Loucy (cell line): ENCODE results near the gene MFN2.

Source experiments
- H2AFZ ChIP-seq: fragments of 200-600 bp; sonication (generic); 2 replicates; pipeline ENCODE4 v1.6.0; 2016; ENCODE audit warnings: antibody characterized with exemption, mild to moderate bottlenecking, low read length, moderate library complexity
- H3F3A ChIP-seq: fragments of 200-600 bp; 2 replicates; pipeline ENCODE4 v1.6.0; 2016; ENCODE audit warnings: antibody characterized with exemption, low read depth, mild to moderate bottlenecking
- H3K27me3 ChIP-seq: fragments of 200-600 bp; sonication (generic); 2 replicates; pipeline ENCODE4 v1.6.1; 2014; ENCODE audit warnings: low read length, mild to moderate bottlenecking; ENCODE audit not compliant: insufficient read depth, poor library complexity, severe bottlenecking
- H3K36me3 ChIP-seq: fragments of 200-600 bp; sonication (generic); 2 replicates; pipeline ENCODE4 v1.6.1; 2016; ENCODE audit warnings: low read length; ENCODE audit not compliant: insufficient read depth
- H3K4me1 ChIP-seq: fragments of 200-600 bp; sonication (generic); 2 replicates; pipeline ENCODE4 v1.5.1; 2014; ENCODE audit warnings: low read length, mild to moderate bottlenecking; ENCODE audit not compliant: insufficient read depth, poor library complexity, severe bottlenecking
- H3K4me2 ChIP-seq: fragments of 200-600 bp; sonication (generic); 2 replicates; pipeline ENCODE4 v1.6.0; 2014; ENCODE audit warnings: antibody characterized with exemption, low read length, low read depth, mild to moderate bottlenecking; ENCODE audit not compliant: poor library complexity, severe bottlenecking
- H3K4me3 ChIP-seq: fragments of 200-600 bp; sonication (generic); 2 replicates; pipeline ENCODE4 v1.5.1; 2014; ENCODE audit warnings: low read length, mild to moderate bottlenecking, mixed read lengths; ENCODE audit not compliant: poor library complexity, severe bottlenecking
- H3K79me2 ChIP-seq: fragments of 200-600 bp; sonication (generic); 2 replicates; pipeline ENCODE4 v1.6.1; 2014; ENCODE audit warnings: low read length; ENCODE audit not compliant: insufficient read depth
- H3K9ac ChIP-seq: fragments of 200-600 bp; sonication (generic); 2 replicates; pipeline ENCODE4 v1.6.0; 2014; ENCODE audit warnings: mild to moderate bottlenecking, low read depth, low read length, moderate library complexity; ENCODE audit not compliant: poor library complexity, severe bottlenecking
- H3K9me2 ChIP-seq: fragments of 200-600 bp; sonication (generic); replicated peaks from 2 replicates; pipeline ENCODE4 v1.6.1; 2016; ENCODE audit warnings: low read depth, low read length, mixed read lengths
- H3K9me3 ChIP-seq: fragments of 200-600 bp; sonication (generic); 2 replicates; pipeline ENCODE4 v1.6.1; 2014; ENCODE audit warnings: mild to moderate bottlenecking, antibody characterized with exemption, low read length, low read depth; ENCODE audit not compliant: insufficient read depth
- H4K20me1 ChIP-seq: fragments of 200-600 bp; sonication (generic); 2 replicates; pipeline ENCODE4 v1.6.0; 2014; ENCODE audit warnings: antibody characterized with exemption, low read length, mild to moderate bottlenecking; ENCODE audit not compliant: insufficient read depth, poor library complexity, severe bottlenecking
- CTCF ChIP-seq: fragments of 200-600 bp; sonication (generic); conservative IDR thresholded peaks from 2 replicates; pipeline ENCODE4 v1.5.1; 2014; ENCODE audit warnings: mild to moderate bottlenecking, antibody characterized with exemption, low read length
- EZH2phosphoT487 ChIP-seq: fragments of 200-600 bp; IDR thresholded peaks from 2 replicates; pipeline ENCODE4 v1.6.1; 2018; ENCODE audit warnings: antibody characterized with exemption, mild to moderate bottlenecking, moderate library complexity, borderline replicate concordance

Gene MFN2

GRCh38 chr1:12059722-12060464, 79.6 kb downstream of the MFN2 start:
- Histone ChIP-seq H2AFZ (no peak overlapping the region), H3K4me2 (no peak overlapping the region), H3K4me1 (peaks cover 20% of the 10 kb centered on the region), H3K36me3 (no peaks in the 10 kb centered on the region), H4K20me1 (no peaks in the 10 kb centered on the region), H3K79me2 (peaks cover 7% of the 10 kb centered on the region), H3K9me2 (no peaks in the 10 kb centered on the region), H3K9me3 (no peaks in the 10 kb centered on the region), H3F3A (no peaks in the 10 kb centered on the region), H3K9ac (no peak overlapping the region), H3K27me3 (no peaks in the 10 kb centered on the region), H3K4me3 (no peak overlapping the region)
- TF ChIP-seq EZH2phosphoT487 (no peak), CTCF (no peak)

- no peaks in the 10 kb centered on the region for H4K20me1 ChIP-seq
- peaks cover under 1% of the 10 kb centered on the region; the same call in 1 of the 2 replicates for H3F3A ChIP-seq
- TF ChIP-seq CTCF (no peak), EZH2phosphoT487 (no peak)
- peaks cover 22% of the 10 kb centered on the region for H3K4me1 ChIP-seq
- no peak overlapping the region for H3K4me2 ChIP-seq
- H3K9ac ChIP-seq = no peak overlapping the region
- H3K9me2 ChIP-seq = no peaks in the 10 kb centered on the region
- H3K79me2 ChIP-seq = peaks cover 7% of the 10 kb centered on the region
- no peak overlapping the region for H3K4me3 ChIP-seq
- no peaks in the 10 kb centered on the region for H3K9me3 ChIP-seq
- H3K36me3 ChIP-seq = no peaks in the 10 kb centered on the region
- no peak overlapping the region for H2AFZ ChIP-seq
- no peaks in the 10 kb centered on the region for H3K27me3 ChIP-seq
Measured at GRCh38 chr1:12060500-12060899, 80.3 kb downstream of the MFN2 start.
